HepG2 (cell line): ENCODE results near the gene MSMB. TPM values are rescaled to one million over a fixed set of nuclear protein-coding genes. Genes with fewer than 3 reads are reported as not detected.

Source experiments
- ATAC-seq: fragments of 200-7000 bp; cut with Tn5 transposase; 3 replicates; pipeline ENCODE4 v1.9.1; 2020; ENCODE audit warnings: mild to moderate bottlenecking, moderate library complexity
- BruUV-seq: library from RNA; stranded (reverse); fragments of 400-500 nt; replicated peaks from 2 replicates; lab custom pipeline; 2021; lab: Mats Ljungman, UMichigan
- CTCF ChIA-PET: fragments of 300-600 bp; formaldehyde crosslinking; extraction: SDS; loops from one replicate; lab custom pipeline; 2021; ENCODE audit warnings: low total read pairs, inconsistent platforms, low intra/inter-chr PET ratio; lab: Yijun Ruan, JAX
- POLR2A ChIA-PET: fragments of 350-600 bp; sonication (Branson Sonifier 250); formaldehyde crosslinking; loops from one replicate; lab custom pipeline; 2020; ENCODE audit warnings: antibody characterized with exemption, inconsistent platforms; lab: Yijun Ruan, JAX
- DNase-seq: peaks from one replicate; pipeline ENCODE4 v3.0.0-alpha.2; 2015; ENCODE audit warnings: low spot score
- FAIRE-seq: peaks from 3 replicates; lab custom pipeline; 2011; peaks lifted over from hg19 to GRCh38; lab: Jason Lieb, UNC
- H2AFZ ChIP-seq: one replicate; pipeline ENCODE4 v1.6.1; 2011; ENCODE audit warnings: low read length, inconsistent platforms
- H3K27ac ChIP-seq: fragments of 300-600 bp; 3 replicates; pipeline ENCODE4 v1.8.0; 2011; ENCODE audit warnings: mixed run types, mild to moderate bottlenecking, mixed read lengths, low read length, inconsistent platforms; ENCODE audit not compliant: insufficient read depth; ENCODE audit errors: extremely low read length
- H3K27me3 ChIP-seq, 2 experiments: fragments of 200-600 bp in 1 of 2; 2 replicates in 1 of 2; 3 replicates in 1 of 2; pipeline versions ENCODE4 v1.6.0 to v1.8.0; 2011; ENCODE audit warnings: low read length in 2 of 2, mild to moderate bottlenecking in 2 of 2, moderate library complexity in 2 of 2, inconsistent platforms in 1 of 2; ENCODE audit not compliant: insufficient read depth in 2 of 2, control insufficient read depth in 1 of 2
- H3K36me3 ChIP-seq, 2 experiments: fragments of 200-600 bp in 1 of 2; replicated peaks in 1 of 2; 2 replicates in 1 of 2; 3 replicates in 1 of 2; pipeline versions ENCODE4 v1.5.1 to v1.8.0; 2011; ENCODE audit warnings: low read length in 2 of 2, inconsistent platforms in 1 of 2; ENCODE audit not compliant: insufficient read depth in 2 of 2, control insufficient read depth in 1 of 2
- H3K4me1 ChIP-seq: 2 replicates; pipeline ENCODE4 v1.5.1; 2012; ENCODE audit warnings: low read length, inconsistent platforms; ENCODE audit not compliant: insufficient read depth
- H3K4me2 ChIP-seq: 2 replicates; pipeline ENCODE4 v1.6.0; 2011; ENCODE audit warnings: low read depth, low read length, inconsistent platforms
- H3K4me3 ChIP-seq, 3 experiments: fragments of 200-600 bp in 1 of 3; sonication (generic), shearing (Covaris generic) in 1 of 3; replicated peaks in 1 of 3; 2 replicates each; pipeline ENCODE4 v1.5.1; 2011 to 2016; ENCODE audit warnings: low read length in 3 of 3, inconsistent platforms in 2 of 3, low read depth in 2 of 3, mild to moderate bottlenecking in 2 of 3, control low read depth in 1 of 3, mixed read lengths in 1 of 3; ENCODE audit not compliant: insufficient read depth in 1 of 3
- H3K79me2 ChIP-seq: one replicate; pipeline ENCODE4 v1.6.1; 2011; ENCODE audit warnings: low read length, inconsistent platforms; ENCODE audit not compliant: insufficient read depth
- H3K9ac ChIP-seq: 2 replicates; pipeline ENCODE4 v1.6.0; 2011; ENCODE audit warnings: mild to moderate bottlenecking, low read depth, low read length, inconsistent platforms; ENCODE audit not compliant: insufficient read depth
- H3K9me3 ChIP-seq: 2 replicates; pipeline ENCODE4 v1.5.1; 2012; ENCODE audit warnings: mild to moderate bottlenecking, low read length
- H4K20me1 ChIP-seq: 2 replicates; pipeline ENCODE4 v1.6.0; 2011; ENCODE audit warnings: inconsistent platforms, mild to moderate bottlenecking, low read length, moderate library complexity; ENCODE audit not compliant: insufficient read depth
- BATF2 ChIP-seq: sonication (generic); formaldehyde crosslinking; IDR thresholded peaks from 2 replicates; pipeline ENCODE4 v1.8.0; 2022; ENCODE audit warnings: mild to moderate bottlenecking, missing genetic modification reagents, moderate library complexity
- KAT2B ChIP-seq: fragments of 150-350 bp; IDR thresholded peaks from 2 replicates; pipeline ENCODE4 v1.6.1; 2014; ENCODE audit warnings: low read depth, low read length, borderline replicate concordance
- NFE2L2 ChIP-seq: fragments of 150-350 bp; IDR thresholded peaks from 2 replicates; pipeline ENCODE4 v1.6.1; 2014; ENCODE audit warnings: low read length
- ZBTB38 ChIP-seq: sonication (generic); formaldehyde crosslinking; IDR thresholded peaks from 2 replicates; pipeline ENCODE4 v1.5.1; 2020; ENCODE audit warnings: mild to moderate bottlenecking, missing genetic modification reagents
- ZNF331 ChIP-seq: sonication (generic); formaldehyde crosslinking; IDR thresholded peaks from 2 replicates; pipeline ENCODE4 v1.4.0; 2020; ENCODE audit warnings: missing genetic modification reagents
- ZNF615 ChIP-seq: sonication (generic); formaldehyde crosslinking; IDR thresholded peaks from 2 replicates; pipeline ENCODE4 v1.5.0; 2020; ENCODE audit warnings: mild to moderate bottlenecking, missing genetic modification reagents, borderline replicate concordance
- ZNF792 ChIP-seq: IDR thresholded peaks from 2 replicates; pipeline ENCODE4 v1.6.1; 2016
- WGBS: methylation state at CpG from one replicate; pipeline ENCODE4 v1.1.6; 2017; ENCODE audit warnings: low lambda C conversion rate; 5-methylcytosine and 5-hydroxymethylcytosine counted together
- in situ Hi-C: cut with HindIII; loops from 2 replicates; pipeline ENCODE4 v1.10.0; 2017; ENCODE audit warnings: low pct_unique_long_range_greater_than_20kb; ENCODE audit not compliant: extremely low pct_ligation_motif_present
- intact Hi-C: fragments of 100-400 bp; cut with micrococcal nuclease; formaldehyde crosslinking; loops from one replicate; pipeline ENCODE4 v1.10.0; 2022; ENCODE audit not compliant: unreplicated experiment
- polyA plus RNA-seq, 8 experiments: library from polyadenylated mRNA; depleted of rRNA in 3 of 8; stranded (reverse) in 7 of 8; unstranded in 1 of 8; fragments of >200 nt; fragmentation: Illumina TruSeq in 4 of 8; extraction: Trizol in 4 of 8; gene quantifications; 2 replicates each; pipeline versions ENCODE4 v1.2.1 to v1.2.3, GENCODE V29; 2011 to 2016; ENCODE audit warnings: low read depth in 4 of 8, missing spikeins in 1 of 8, mixed read lengths in 1 of 8; ENCODE audit not compliant: insufficient read depth in 1 of 8
- total RNA-seq, 5 experiments: library from RNA; depleted of rRNA; stranded (reverse); fragments of >200 nt; fragmentation: Illumina TruSeq; extraction: Trizol; gene quantifications; 2 replicates each; pipeline ENCODE4 v1.2.3, GENCODE V29; 2016; ENCODE audit warnings: low read depth in 1 of 5

Gene MSMB
- total and polyA plus RNA-seq, 2 of the 13 experiments (the other 11 are each of a cell fraction or from before 2014, with no cell fraction given), result 0.84 TPM; not detected in 1

- FAIRE-seq, result no peak
- Histone ChIP-seq H3K4me1 (peaks cover 27% of the 10 kb centered on the region), H4K20me1 (no peaks in the 10 kb centered on the region), H3K9ac (no peak overlapping the region), H3K79me2 (no peaks in the 10 kb centered on the region), H3K36me3 (no peaks in the 10 kb centered on the region), H3K9me3 (no peaks in the 10 kb centered on the region), H3K27ac (no peak overlapping the region), H3K4me3 (no peak overlapping the region), H2AFZ (no peak overlapping the region), H3K4me2 (no peak overlapping the region), H3K27me3 (no peaks in the 10 kb centered on the region; a peak in 1 of 5 replicates)
- ChIA-PET CTCF (no interaction called here), POLR2A (interaction anchor here (2.0 kb wide), 1 partner anchor 12 kb away, joined by 4 read pairs; no protein-coding TSS in a partner anchor)
- in situ Hi-C loops (no loop called here), intact Hi-C loops (no loop called here)
- BruUV-seq, result no TSS peak
- TF ChIP-seq ZNF331 (CRISPR knock-in tag), result peak; percentile 31; the same call in 1 of the 2 replicates
- no peak for TF ChIP-seq NFE2L2
- no peak for TF ChIP-seq KAT2B
- no peak for ATAC-seq
- no peak for DNase-seq
- WGBS, result 83% methylated on average over 3 of the region's 3 CpGs
Observed at GRCh38 chr10:46040004-46040403, 6.1 kb downstream of the MSMB start.

- TF ChIP-seq ZNF792 (CRISPR knock-in tag) (no peak), ZBTB38 (CRISPR knock-in tag) (0 out of 2 replicates have a peak, but pooled peaks have one; percentile 13), BATF2 (CRISPR knock-in tag) (no peak), ZNF615 (CRISPR knock-in tag) (0 out of 2 replicates have a peak, but pooled peaks have one; percentile 53)
- TF ChIP-seq, all 625 proteins: peak for 2
Observed at GRCh38 chr10:46037107-46037825, 8.8 kb downstream of the MSMB start.

More at GRCh38 chr10:46037107-46037825, 8.8 kb downstream of the MSMB start:
- Histone ChIP-seq H2AFZ (no peak overlapping the region), H3K27me3 (no peaks in the 10 kb centered on the region), H3K36me3 (no peaks in the 10 kb centered on the region), H3K9ac (no peak overlapping the region), H3K27ac (peak overlapping the region; percentile 84), H3K4me1 (peaks cover 55% of the 10 kb centered on the region), H3K4me3 (no peak overlapping the region), H3K9me3 (no peaks in the 10 kb centered on the region), H3K79me2 (peaks cover 11% of the 10 kb centered on the region), H4K20me1 (no peaks in the 10 kb centered on the region), H3K4me2 (no peak overlapping the region)
- ChIA-PET POLR2A (interaction anchor here (2.5 kb wide), 1 partner anchor 15 kb away, joined by 26 read pairs; no protein-coding TSS in a partner anchor), CTCF (no interaction called here)
- in situ Hi-C loops (no loop called here), intact Hi-C loops (no loop called here)
- BruUV-seq, result no TSS peak
- no peak for FAIRE-seq
- no peak for ATAC-seq
- DNase-seq, result no peak
- WGBS, result 93% methylated on average over 6 of the region's 8 CpGs
